HAP-1 (cell line): ENCODE results near the gene THOC5.
A peak's percentile ranks its signal among the peaks of the same experiment; 100 is the strongest.

Experiments used
- DNase-seq, 2 experiments: peaks; one replicate each; pipeline ENCODE4 v3.0.0-alpha.2; 2016 to 2020; ENCODE audit warnings: low spot score in 2 of 2
- H3K27me3 ChIP-seq: fragments of 250-450 bp; sonication (Bioruptor Pico); 2 replicates; pipeline ENCODE4 v1.5.1; 2020; ENCODE audit warnings: low read depth, mild to moderate bottlenecking, moderate library complexity
- H3K36me3 ChIP-seq: fragments of 250-450 bp; sonication (Bioruptor Pico); replicated peaks from 2 replicates; pipeline ENCODE4 v1.5.1; 2020; ENCODE audit warnings: mild to moderate bottlenecking
- H3K4me1 ChIP-seq: fragments of 250-450 bp; sonication (Bioruptor Pico); 2 replicates; pipeline ENCODE4 v1.5.1; 2020; ENCODE audit warnings: mild to moderate bottlenecking
- H3K4me3 ChIP-seq: fragments of 250-450 bp; sonication (Bioruptor Pico); 2 replicates; pipeline ENCODE4 v1.5.1; 2020; ENCODE audit warnings: mild to moderate bottlenecking, moderate library complexity
- H3K9me3 ChIP-seq: fragments of 250-450 bp; sonication (Bioruptor Pico); 2 replicates; pipeline ENCODE4 v1.5.1; 2020; ENCODE audit warnings: mild to moderate bottlenecking, moderate library complexity
- in situ Hi-C: fragments of 300-500 bp; cut with MboI; formaldehyde crosslinking; loops from 3 replicates; pipeline ENCODE4 v1.14.3; 2020; ENCODE audit warnings: low sequenced_read_pairs, inconsistent platforms, mixed read lengths

Gene THOC5

GRCh38 chr22:29541845-29542244 is 11.7 kb downstream of the THOC5 start:
- Histone ChIP-seq H3K36me3 (peaks cover 75% of the 10 kb centered on the region), H3K4me1 (no peaks in the 10 kb centered on the region), H3K9me3 (no peaks in the 10 kb centered on the region), H3K4me3 (no peak overlapping the region), H3K27me3 (no peaks in the 10 kb centered on the region)
- in situ Hi-C loops, result no loop called here
- no peak for DNase-seq

- Histone ChIP-seq H3K4me3 (no peak overlapping the region), H3K36me3 (peaks cover 68% of the 10 kb centered on the region), H3K4me1 (no peaks in the 10 kb centered on the region), H3K27me3 (no peaks in the 10 kb centered on the region), H3K9me3 (no peaks in the 10 kb centered on the region)
- in situ Hi-C loops, result no loop called here
- DNase-seq, result no peak
Measured at GRCh38 chr22:29539105-29539504, 14.5 kb downstream of the THOC5 start.

GRCh38 chr22:29536411-29536810 is 17.1 kb downstream of the THOC5 start:
- no peaks in the 10 kb centered on the region for H3K27me3 ChIP-seq
- no peak overlapping the region for H3K4me3 ChIP-seq
- in situ Hi-C loops, result no loop called here
- H3K9me3 ChIP-seq, result no peaks in the 10 kb centered on the region
- no peak for DNase-seq
- H3K36me3 ChIP-seq, result peaks cover 80% of the 10 kb centered on the region
- no peaks in the 10 kb centered on the region for H3K4me1 ChIP-seq

GRCh38 chr22:29531419-29531818 is 22.1 kb downstream of the THOC5 start:
- Histone ChIP-seq H3K27me3 (no peaks in the 10 kb centered on the region), H3K4me3 (no peak overlapping the region), H3K9me3 (no peaks in the 10 kb centered on the region), H3K4me1 (no peaks in the 10 kb centered on the region), H3K36me3 (peaks cover 74% of the 10 kb centered on the region)
- DNase-seq, result no peak
- in situ Hi-C loops, result no loop called here

GRCh38 chr22:29530716-29531115 is 22.8 kb downstream of the THOC5 start:
- no peak for DNase-seq
- H3K4me3 ChIP-seq, result no peak overlapping the region
- H3K9me3 ChIP-seq, result no peaks in the 10 kb centered on the region
- in situ Hi-C loops, result no loop called here
- H3K27me3 ChIP-seq, result no peaks in the 10 kb centered on the region
- H3K4me1 ChIP-seq, result no peaks in the 10 kb centered on the region
- peaks cover 73% of the 10 kb centered on the region for H3K36me3 ChIP-seq

- no peak overlapping the region for H3K4me3 ChIP-seq
- DNase-seq, result no peak
- no peaks in the 10 kb centered on the region for H3K27me3 ChIP-seq
- H3K4me1 ChIP-seq, result no peaks in the 10 kb centered on the region
- in situ Hi-C loops, result loop anchor here (10.0 kb wide), 1 partner anchor 133 kb away; no protein-coding TSS in a partner anchor
- peaks cover 81% of the 10 kb centered on the region for H3K36me3 ChIP-seq
- no peaks in the 10 kb centered on the region for H3K9me3 ChIP-seq
Measured at GRCh38 chr22:29528144-29528543, 25.4 kb downstream of the THOC5 start.

GRCh38 chr22:29524442-29525191 is 28.9 kb downstream of the THOC5 start:
- Histone ChIP-seq H3K9me3 (no peaks in the 10 kb centered on the region), H3K36me3 (peaks cover 78% of the 10 kb centered on the region), H3K4me3 (no peak overlapping the region), H3K4me1 (no peaks in the 10 kb centered on the region; the same call in 1 of the 2 replicates), H3K27me3 (no peaks in the 10 kb centered on the region)
- in situ Hi-C loops, result loop anchor here (10.0 kb wide), 1 partner anchor 130 kb away; no protein-coding TSS in a partner anchor
- DNase-seq, result peak in 1 of 2 experiments; percentile 57

GRCh38 chr22:29523761-29524160 is 29.8 kb downstream of the THOC5 start:
- H3K36me3 ChIP-seq, result peaks cover 80% of the 10 kb centered on the region
- DNase-seq, result no peak
- H3K4me3 ChIP-seq, result no peak overlapping the region
- H3K4me1 ChIP-seq, result no peaks in the 10 kb centered on the region; the same call in 1 of the 2 replicates
- no peaks in the 10 kb centered on the region for H3K27me3 ChIP-seq
- in situ Hi-C loops, result loop anchor here (10.0 kb wide), 1 partner anchor 129 kb away; no protein-coding TSS in a partner anchor
- no peaks in the 10 kb centered on the region for H3K9me3 ChIP-seq

- H3K9me3 ChIP-seq, result no peaks in the 10 kb centered on the region
- no peaks in the 10 kb centered on the region for H3K27me3 ChIP-seq
- H3K4me3 ChIP-seq, result no peak overlapping the region
- in situ Hi-C loops, result loop anchor here (10.0 kb wide), 1 partner anchor 127 kb away; no protein-coding TSS in a partner anchor
- peaks cover 82% of the 10 kb centered on the region for H3K36me3 ChIP-seq
- H3K4me1 ChIP-seq, result no peaks in the 10 kb centered on the region; the same call in 1 of the 2 replicates
- no peak for DNase-seq
Measured at GRCh38 chr22:29521526-29521925, 32.0 kb downstream of the THOC5 start.

GRCh38 chr22:29520851-29521250 is 32.7 kb downstream of the THOC5 start:
- Histone ChIP-seq H3K4me3 (no peak overlapping the region), H3K4me1 (no peaks in the 10 kb centered on the region; the same call in 1 of the 2 replicates), H3K36me3 (peaks cover 81% of the 10 kb centered on the region), H3K27me3 (no peaks in the 10 kb centered on the region), H3K9me3 (no peaks in the 10 kb centered on the region)
- in situ Hi-C loops, result loop anchor here (10.0 kb wide), 1 partner anchor 126 kb away; no protein-coding TSS in a partner anchor
- no peak for DNase-seq

GRCh38 chr22:29519996-29520395 is 33.6 kb downstream of the THOC5 start:
- H3K27me3 ChIP-seq, result no peaks in the 10 kb centered on the region
- in situ Hi-C loops, result loop anchor here (10.0 kb wide), 1 partner anchor 125 kb away; no protein-coding TSS in a partner anchor
- no peak for DNase-seq
- no peak overlapping the region for H3K4me3 ChIP-seq
- no peaks in the 10 kb centered on the region for H3K9me3 ChIP-seq
- H3K36me3 ChIP-seq, result peaks cover 76% of the 10 kb centered on the region
- H3K4me1 ChIP-seq, result no peaks in the 10 kb centered on the region; the same call in 1 of the 2 replicates

GRCh38 chr22:29518427-29518826 is 35.1 kb downstream of the THOC5 start:
- in situ Hi-C loops, result no loop called here
- no peaks in the 10 kb centered on the region for H3K9me3 ChIP-seq

GRCh38 chr22:29517215-29517908 is 36.2 kb downstream of the THOC5 start:
- H3K36me3 ChIP-seq, result peaks cover 63% of the 10 kb centered on the region
- in situ Hi-C loops, result no loop called here
- H3K4me3 ChIP-seq, result no peak overlapping the region
- no peak for DNase-seq
- H3K9me3 ChIP-seq, result no peaks in the 10 kb centered on the region
- no peaks in the 10 kb centered on the region; the same call in 1 of the 2 replicates for H3K4me1 ChIP-seq
- H3K27me3 ChIP-seq, result no peaks in the 10 kb centered on the region

More at GRCh38 chr22:29518427-29518826, 35.1 kb downstream of the THOC5 start:
- DNase-seq, result no peak
- Histone ChIP-seq H3K4me3 (no peak overlapping the region), H3K36me3 (peaks cover 64% of the 10 kb centered on the region), H3K4me1 (no peaks in the 10 kb centered on the region; the same call in 1 of the 2 replicates), H3K27me3 (no peaks in the 10 kb centered on the region)

- H3K27me3 ChIP-seq, result no peaks in the 10 kb centered on the region
- H3K4me1 ChIP-seq, result no peaks in the 10 kb centered on the region
- no peak overlapping the region for H3K4me3 ChIP-seq
- H3K36me3 ChIP-seq, result peaks cover 60% of the 10 kb centered on the region
- no peaks in the 10 kb centered on the region for H3K9me3 ChIP-seq
- in situ Hi-C loops, result no loop called here
- no peak for DNase-seq
Measured at GRCh38 chr22:29512031-29512430, 41.5 kb downstream of the THOC5 start.
